ENCODE results near the gene DAPK2. TPM values are rescaled to one million over a fixed set of nuclear protein-coding genes. Genes with fewer than 3 reads are reported as not detected.

The DAPK2 gene
- total and polyA plus RNA-seq, 7 donors = 3.7 to 65.6 (median 44.3) TPM

DNA sequence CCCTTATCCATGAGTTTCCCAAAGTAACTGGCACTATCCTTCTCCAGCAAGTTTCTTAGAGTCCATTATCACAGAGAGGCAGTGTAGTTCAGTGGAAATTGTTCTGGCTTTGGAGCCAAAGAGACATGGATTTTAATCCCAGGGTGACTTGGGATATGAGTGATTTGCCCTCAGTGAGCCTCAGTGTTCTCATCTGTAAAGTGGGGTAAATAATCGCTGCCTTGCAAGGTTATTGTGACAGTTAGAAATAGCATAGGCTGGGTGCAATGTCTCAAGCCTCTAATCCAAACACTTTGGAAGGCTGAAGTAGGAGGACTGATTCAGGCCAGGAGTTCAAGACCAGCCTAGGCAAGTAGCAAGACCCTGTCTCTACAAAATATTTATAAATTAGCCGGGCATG lies 30.0 kb downstream of the DAPK2 start:
- Histone ChIP-seq H3K4me3 (no peak overlapping the region), H3K9me3 (no peaks in the 10 kb centered on the region), H3K27me3 (ENCODE audit: insufficient read depth in 3 of 3, low read length in 2 of 3) (no peaks in the 10 kb centered on the region), H3K36me3 (ENCODE audit: insufficient read depth in 1 of 2, low read depth in 1 of 2) (peaks cover 0 to under 1% of the 10 kb centered on the region in 2 donors), H3K27ac (peak overlapping the region; percentile 80), H3K4me1 (peaks cover 96% of the 10 kb centered on the region)
- whole genome bisulfite sequencing, 3 donors = 96 to 98% (median 98%) methylated on average over 2 of the region's 2 CpGs
- intact Hi-C loops (cut with DNase I) = loop anchor here in 1 of 2 donors (5.0 kb wide), 1 partner anchor 34 kb away; no protein-coding TSS in a partner anchor
- no peak for DNase-seq
- TF ChIP-seq, protein P1, sequence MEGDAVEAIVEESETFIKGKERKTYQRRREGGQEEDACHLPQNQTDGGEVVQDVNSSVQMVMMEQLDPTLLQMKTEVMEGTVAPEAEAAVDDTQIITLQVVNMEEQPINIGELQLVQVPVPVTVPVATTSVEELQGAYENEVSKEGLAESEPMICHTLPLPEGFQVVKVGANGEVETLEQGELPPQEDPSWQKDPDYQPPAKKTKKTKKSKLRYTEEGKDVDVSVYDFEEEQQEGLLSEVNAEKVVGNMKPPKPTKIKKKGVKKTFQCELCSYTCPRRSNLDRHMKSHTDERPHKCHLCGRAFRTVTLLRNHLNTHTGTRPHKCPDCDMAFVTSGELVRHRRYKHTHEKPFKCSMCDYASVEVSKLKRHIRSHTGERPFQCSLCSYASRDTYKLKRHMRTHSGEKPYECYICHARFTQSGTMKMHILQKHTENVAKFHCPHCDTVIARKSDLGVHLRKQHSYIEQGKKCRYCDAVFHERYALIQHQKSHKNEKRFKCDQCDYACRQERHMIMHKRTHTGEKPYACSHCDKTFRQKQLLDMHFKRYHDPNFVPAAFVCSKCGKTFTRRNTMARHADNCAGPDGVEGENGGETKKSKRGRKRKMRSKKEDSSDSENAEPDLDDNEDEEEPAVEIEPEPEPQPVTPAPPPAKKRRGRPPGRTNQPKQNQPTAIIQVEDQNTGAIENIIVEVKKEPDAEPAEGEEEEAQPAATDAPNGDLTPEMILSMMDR (IDR thresholded peaks at IDR 0.05) = no peak
- ATAC-seq = no peak

DNA sequence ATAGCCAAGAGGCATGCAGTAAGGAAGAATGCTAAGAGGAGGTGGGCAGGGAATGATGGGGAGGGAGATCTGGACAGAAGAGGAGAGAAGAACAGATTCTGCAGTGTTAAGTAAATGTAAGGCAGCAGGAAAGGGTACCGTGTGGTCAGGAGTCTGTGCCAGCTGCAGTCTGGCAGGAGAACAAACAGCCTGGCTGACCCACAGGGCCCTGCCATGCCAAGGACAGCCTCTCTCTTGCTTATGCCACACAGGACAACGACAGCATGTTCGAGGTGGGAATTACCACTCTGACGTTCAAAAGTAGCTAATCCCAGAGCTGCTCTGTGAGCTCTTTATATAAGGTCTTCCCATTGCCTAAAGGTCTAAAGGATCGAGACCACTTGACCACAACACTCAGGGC lies 31.3 kb downstream of the DAPK2 start:
- Histone ChIP-seq H3K9me3 (no peaks in the 10 kb centered on the region), H3K27ac (peak overlapping the region; percentile 80), H3K36me3 (ENCODE audit: insufficient read depth in 1 of 2, low read depth in 1 of 2) (no peaks in the 10 kb centered on the region), H3K4me3 (no peak overlapping the region), H3K4me1 (peaks cover 96% of the 10 kb centered on the region), H3K27me3 (ENCODE audit: insufficient read depth in 3 of 3, low read length in 2 of 3) (no peaks in the 10 kb centered on the region)
- TF ChIP-seq, protein P1 (IDR thresholded peaks at IDR 0.05) = no peak
- DNase-seq = peak; percentile 67 to 88
- intact Hi-C loops (cut with DNase I) = loop anchor here in 1 of 2 donors (5.0 kb wide), 1 partner anchor 33 kb away; no protein-coding TSS in a partner anchor
- peak; percentile 68 to 80 (median 74) for ATAC-seq
- 15 to 52% (median 29%) methylated on average over 5 of the region's 5 CpGs for WGBS, 3 donors

DNA sequence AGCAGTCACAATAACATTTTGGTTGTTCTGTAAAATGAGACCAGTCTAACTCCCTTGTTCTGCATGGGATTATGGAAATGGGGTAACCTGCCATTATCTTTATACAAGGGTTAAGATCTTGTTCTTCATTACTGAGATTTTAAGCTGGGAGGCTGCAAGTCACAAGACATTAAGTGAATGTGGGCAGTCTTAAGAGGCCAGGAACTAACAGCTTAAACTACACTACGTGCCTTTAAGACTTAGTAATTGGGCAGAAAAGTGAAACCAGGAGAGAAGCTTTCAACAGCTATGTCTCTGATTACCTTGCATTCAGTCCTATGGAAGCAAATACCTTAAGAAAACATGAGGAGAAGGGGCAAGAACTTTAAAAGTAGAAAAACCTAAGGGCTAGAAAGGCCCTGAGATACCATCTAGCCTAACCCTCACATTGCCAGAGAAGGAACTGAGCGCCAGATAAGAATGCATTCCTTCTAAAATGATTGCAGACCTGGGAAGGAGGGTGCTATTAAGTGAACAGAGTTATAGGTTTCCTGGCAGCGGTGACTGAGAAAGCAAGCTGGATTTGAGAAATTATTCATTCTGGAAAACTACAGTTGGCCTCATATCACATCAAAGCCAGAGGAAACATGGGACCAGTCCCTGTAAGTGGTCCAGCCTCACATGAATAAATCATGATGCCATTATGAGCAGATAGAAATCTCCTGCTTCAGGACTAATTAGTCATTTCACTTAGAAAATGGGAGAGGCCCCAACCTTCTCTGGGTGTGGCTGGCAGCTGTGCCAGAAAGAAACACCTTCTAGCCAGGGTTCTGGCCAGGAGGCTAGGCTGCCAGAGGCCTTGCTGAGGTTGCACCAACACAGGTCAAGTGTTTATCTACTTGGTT lies 32.9 kb downstream of the DAPK2 start:
- DNase-seq (no peak), ATAC-seq (peak in 1 of 4 donors; percentile 3)
- WGBS, 3 donors = 63 to 76% (median 63%) methylated on average over 3 of the region's 3 CpGs
- Histone ChIP-seq H3K4me1 (peaks cover 91% of the 10 kb centered on the region), H3K27me3 (ENCODE audit: insufficient read depth in 3 of 3, low read length in 2 of 3) (no peaks in the 10 kb centered on the region), H3K9me3 (no peaks in the 10 kb centered on the region), H3K4me3 (no peak overlapping the region), H3K27ac (peak overlapping the region; percentile 80), H3K36me3 (ENCODE audit: insufficient read depth in 1 of 2, low read depth in 1 of 2) (no peaks in the 10 kb centered on the region)
- TF ChIP-seq, protein P1 (IDR thresholded peaks at IDR 0.05) = no peak
- intact Hi-C loops (cut with DNase I) = no loop called here

DNA sequence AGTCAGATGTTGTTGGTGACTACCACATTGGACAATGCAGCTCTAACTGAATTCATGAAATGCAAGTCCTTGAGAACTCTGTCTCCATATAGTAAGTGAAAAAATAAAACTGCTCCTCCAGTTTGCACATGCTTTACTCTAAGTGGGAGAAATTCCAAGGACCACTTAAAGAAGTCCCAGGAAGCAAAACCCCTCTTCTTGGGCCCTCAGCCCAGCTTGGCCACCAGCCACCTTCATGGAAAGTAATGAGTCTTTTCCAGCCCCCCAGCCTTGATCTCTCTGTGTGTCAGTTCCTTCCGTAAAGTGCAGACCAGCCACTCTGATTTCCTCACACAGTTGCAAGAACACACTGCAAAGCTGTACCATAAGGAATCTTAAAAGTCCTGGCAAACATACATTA lies 34.5 kb downstream of the DAPK2 start:
- intact Hi-C loops (cut with DNase I) = no loop called here
- WGBS, 3 donors = 63 to 89% (median 70%) methylated on average over 1 of the region's 1 CpG
- TF ChIP-seq, protein P1 (IDR thresholded peaks at IDR 0.05) = no peak
- Histone ChIP-seq H3K4me3 (no peak overlapping the region), H3K27me3 (ENCODE audit: insufficient read depth in 3 of 3, low read length in 2 of 3) (no peaks in the 10 kb centered on the region), H3K9me3 (no peaks in the 10 kb centered on the region), H3K27ac (no peak overlapping the region), H3K4me1 (peaks cover 78% of the 10 kb centered on the region), H3K36me3 (ENCODE audit: insufficient read depth in 1 of 2, low read depth in 1 of 2) (no peaks in the 10 kb centered on the region)
- DNase-seq = no peak
- no peak for ATAC-seq
